CD8-positive, alpha-beta memory T cell (primary cell): ENCODE results near the gene AP2A2. TPM values are rescaled to one million over a fixed set of nuclear protein-coding genes. Genes with fewer than 3 reads are reported as not detected.

Experiments used
- CTCF ChIA-PET: fragments of 350-600 bp; sonication (Branson Sonifier 250); formaldehyde crosslinking; loops from one replicate; lab custom pipeline; 2021; ENCODE audit warnings: antibody characterized with exemption; lab: Charles Lee
- POLR2A ChIA-PET: fragments of 350-600 bp; sonication (Branson Sonifier 250); formaldehyde crosslinking; loops from one replicate; lab custom pipeline; 2021; ENCODE audit warnings: antibody characterized with exemption; lab: Charles Lee
- DNase-seq, 5 donors: peaks; one replicate each; pipeline versions ENCODE4 v3.0.0 to v3.0.0-alpha.2; 2020 to 2022; ENCODE audit warnings: mixed read lengths in 1 of 5
- H3K27ac ChIP-seq: one replicate; pipeline ENCODE4 v1.7.0; 2013; ENCODE audit warnings: low read depth, mild to moderate bottlenecking, low read length, moderate library complexity
- H3K27me3 ChIP-seq: 2 replicates; pipeline ENCODE4 v1.7.0; 2013; ENCODE audit warnings: low read length, mild to moderate bottlenecking; ENCODE audit not compliant: insufficient read depth, poor library complexity, severe bottlenecking
- H3K36me3 ChIP-seq: 2 replicates; pipeline ENCODE4 v1.7.0; 2013; ENCODE audit warnings: mild to moderate bottlenecking, low read length, moderate library complexity; ENCODE audit not compliant: insufficient read depth
- H3K4me1 ChIP-seq: 2 replicates; pipeline ENCODE4 v1.7.0; 2013; ENCODE audit warnings: mild to moderate bottlenecking, low read length, moderate library complexity; ENCODE audit not compliant: insufficient read depth
- H3K4me3 ChIP-seq: 2 replicates; pipeline ENCODE4 v1.7.0; 2013; ENCODE audit warnings: mild to moderate bottlenecking, low read length
- H3K9me3 ChIP-seq: 2 replicates; pipeline ENCODE4 v1.7.0; 2013; ENCODE audit warnings: mild to moderate bottlenecking, low read length
- H3K27ac Mint-ChIP-seq, 8 donors: one replicate each; pipeline ENCODE4 v1.8.0; 2020 to 2021; ENCODE audit warnings: mixed read lengths in 8 of 8, mild to moderate bottlenecking in 6 of 8, inconsistent platforms in 3 of 8, moderate library complexity in 3 of 8
- H3K27me3 Mint-ChIP-seq, 2 donors: one replicate each; pipeline ENCODE4 v1.8.0; 2020 to 2021; ENCODE audit warnings: mixed read lengths in 2 of 2, mild to moderate bottlenecking in 1 of 2, moderate library complexity in 1 of 2
- H3K36me3 Mint-ChIP-seq, 3 donors: one replicate each; pipeline ENCODE4 v1.8.0; 2020 to 2021; ENCODE audit warnings: mixed read lengths in 3 of 3, inconsistent platforms in 1 of 3, mild to moderate bottlenecking in 1 of 3
- H3K4me1 Mint-ChIP-seq, 3 donors: one replicate each; pipeline ENCODE4 v1.8.0; 2020 to 2021; ENCODE audit warnings: mixed read lengths in 3 of 3, inconsistent platforms in 1 of 3, mild to moderate bottlenecking in 1 of 3
- H3K4me3 Mint-ChIP-seq, 7 donors: one replicate each; pipeline ENCODE4 v1.8.0; 2020 to 2021; ENCODE audit warnings: mixed read lengths in 7 of 7, mild to moderate bottlenecking in 6 of 7, moderate library complexity in 4 of 7, inconsistent platforms in 2 of 7
- H3K9me3 Mint-ChIP-seq, 5 donors: one replicate each; pipeline ENCODE4 v1.8.0; 2020 to 2022; ENCODE audit warnings: mixed read lengths in 5 of 5, mild to moderate bottlenecking in 3 of 5, moderate library complexity in 2 of 5, inconsistent platforms in 1 of 5
- polyA plus RNA-seq: library from polyadenylated mRNA; unstranded; fragments of 300-500 nt; fragmentation: Illumina TruSeq; gene quantifications from one replicate; pipeline ENCODE4 v1.2.3, GENCODE V29; 2021
- total RNA-seq, 2 experiments: library from RNA; stranded (reverse); gene quantifications; one replicate each; pipeline ENCODE4 v1.2.3, GENCODE V29; 2021

Gene AP2A2
- total and polyA plus RNA-seq, 3 experiments from 2014 or later, result 13.9 to 42.8 (median 38.8) TPM

DNA sequence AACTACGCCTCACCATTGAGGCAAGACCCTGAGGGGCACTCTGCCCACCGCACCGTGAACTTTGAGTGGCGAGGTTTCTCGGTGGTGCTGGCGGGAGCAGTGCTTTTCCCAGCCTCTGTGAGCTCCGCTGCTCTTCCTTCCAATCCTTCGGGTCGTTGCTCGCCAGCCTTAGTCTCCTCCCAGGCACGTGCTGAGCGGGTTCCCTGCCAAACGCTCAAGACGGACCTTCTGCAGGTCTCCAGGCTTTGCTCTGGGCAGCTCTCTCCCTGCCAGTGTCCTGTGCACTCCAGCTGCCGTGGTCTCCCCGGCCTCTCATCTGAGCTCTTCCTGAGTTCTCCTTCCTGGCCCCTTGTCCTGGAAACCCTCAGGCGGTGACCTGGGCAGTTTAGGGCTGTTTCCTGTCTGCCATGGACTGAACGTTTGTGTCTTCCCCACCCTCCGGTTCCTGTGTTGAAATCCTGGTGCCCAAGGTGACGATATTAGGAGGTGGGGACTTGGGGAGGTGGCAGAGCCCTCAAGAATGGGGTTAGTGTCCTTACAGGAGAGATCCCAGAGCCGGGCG lies 122.0 kb downstream of the AP2A2 start:
- DNase-seq, result peak in 1 of 5 donors; percentile 17
- Mint-ChIP-seq H3K9me3 (peaks cover 0 to 2% (median 0%) of the 10 kb centered on the region in 5 donors), H3K4me1 (peaks cover 0 to 5% (median 4%) of the 10 kb centered on the region in 3 donors), H3K4me3 (no peak overlapping the region), H3K36me3 (no peaks in the 10 kb centered on the region), H3K27me3 (peaks cover 8 to 30% of the 10 kb centered on the region in 2 donors), H3K27ac (no peak overlapping the region)
- Histone ChIP-seq H3K4me3 (no peak overlapping the region), H3K27ac (no peak overlapping the region), H3K36me3 (no peaks in the 10 kb centered on the region), H3K27me3 (no peaks in the 10 kb centered on the region), H3K4me1 (peaks cover 7% of the 10 kb centered on the region), H3K9me3 (no peaks in the 10 kb centered on the region)
- ChIA-PET POLR2A (no interaction called here), CTCF (interaction anchor here (2.5 kb wide), 1 partner anchor 200 kb away, joined by 6 read pairs; no protein-coding TSS in a partner anchor)

DNA sequence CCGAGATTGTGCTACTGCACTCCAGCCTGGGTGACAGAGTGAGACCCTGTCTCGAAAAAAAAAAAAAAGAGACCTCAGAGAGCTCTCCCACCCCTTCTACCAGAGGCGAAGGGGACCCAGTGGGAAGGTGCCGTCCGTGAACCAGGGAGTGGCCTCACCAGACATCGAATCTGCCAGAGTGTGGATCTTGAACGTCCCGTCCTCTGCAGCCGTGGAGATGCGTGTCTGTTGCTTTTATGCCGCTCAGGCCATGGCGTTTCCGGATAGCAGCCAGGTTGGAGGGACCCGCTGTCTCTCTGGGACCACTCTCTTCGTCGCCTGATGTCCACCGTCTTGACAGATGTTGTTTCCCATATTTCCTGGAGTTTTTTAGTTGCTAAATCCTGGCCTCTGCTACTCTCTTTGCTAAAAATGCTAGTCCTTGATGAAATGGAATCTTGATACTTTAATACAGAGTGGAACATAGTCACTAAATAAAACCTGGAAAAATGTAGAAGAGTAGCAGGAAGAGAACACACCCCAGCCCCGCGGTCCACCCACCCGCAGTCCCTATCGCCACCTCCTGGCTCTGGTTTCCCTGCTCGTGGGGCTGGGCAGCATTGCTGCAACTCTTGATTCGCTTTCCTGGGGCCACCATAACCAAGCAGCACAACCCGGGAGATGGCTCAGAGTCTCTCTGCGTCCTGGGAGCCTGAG lies 122.9 kb downstream of the AP2A2 start:
- Mint-ChIP-seq H3K4me3 (no peak overlapping the region), H3K27me3 (peaks cover 8 to 30% of the 10 kb centered on the region in 2 donors), H3K36me3 (no peaks in the 10 kb centered on the region), H3K4me1 (peaks cover 0 to 5% (median 4%) of the 10 kb centered on the region in 3 donors), H3K27ac (no peak overlapping the region), H3K9me3 (peaks cover 0 to 2% (median 0%) of the 10 kb centered on the region in 5 donors)
- peaks cover 7% of the 10 kb centered on the region for H3K4me1 ChIP-seq
- H3K27ac ChIP-seq, result no peak overlapping the region
- H3K9me3 ChIP-seq, result no peaks in the 10 kb centered on the region
- POLR2A ChIA-PET, result no interaction called here
- DNase-seq, result peak in 1 of 5 donors; percentile 36
- no peak overlapping the region for H3K4me3 ChIP-seq
- H3K36me3 ChIP-seq, result no peaks in the 10 kb centered on the region
- CTCF ChIA-PET, result interaction anchor here (2.5 kb wide), 1 partner anchor 201 kb away, joined by 6 read pairs; no protein-coding TSS in a partner anchor
- H3K27me3 ChIP-seq, result no peaks in the 10 kb centered on the region

DNA sequence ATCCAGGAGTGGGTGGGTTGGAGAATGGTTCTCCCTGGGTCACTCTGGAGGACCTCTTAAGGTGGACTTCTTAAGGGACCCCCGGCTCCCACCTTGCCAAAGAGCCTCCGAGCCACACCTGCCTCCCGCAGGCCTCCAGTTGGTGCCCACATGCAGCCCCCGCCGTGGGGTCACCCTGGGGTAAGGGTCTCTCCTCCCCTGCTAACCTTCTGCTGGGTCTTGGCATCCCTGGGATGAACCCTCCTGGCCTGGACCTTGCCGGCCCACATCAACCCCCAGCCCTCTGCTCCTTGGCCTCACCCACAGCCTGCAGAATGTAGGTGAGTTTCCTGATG lies 123.4 kb downstream of the AP2A2 start:
- Histone ChIP-seq H3K27me3 (no peaks in the 10 kb centered on the region), H3K36me3 (no peaks in the 10 kb centered on the region), H3K4me3 (no peak overlapping the region), H3K27ac (no peak overlapping the region), H3K4me1 (peaks cover 7% of the 10 kb centered on the region), H3K9me3 (no peaks in the 10 kb centered on the region)
- ChIA-PET CTCF (interaction anchor here (0.6 kb wide), 1 partner anchor 224 kb away, joined by 3 read pairs; no protein-coding TSS in a partner anchor), POLR2A (no interaction called here)
- H3K36me3 Mint-ChIP-seq, result no peaks in the 10 kb centered on the region
- peaks cover 0 to 2% (median 0%) of the 10 kb centered on the region in 5 donors for H3K9me3 Mint-ChIP-seq
- no peak overlapping the region for H3K27ac Mint-ChIP-seq
- H3K4me1 Mint-ChIP-seq, result peaks cover 0 to 5% (median 4%) of the 10 kb centered on the region in 3 donors
- peak in 1 of 5 donors; percentile 28 for DNase-seq
- peaks cover 8 to 27% of the 10 kb centered on the region in 2 donors for H3K27me3 Mint-ChIP-seq
- H3K4me3 Mint-ChIP-seq, result no peak overlapping the region

DNA sequence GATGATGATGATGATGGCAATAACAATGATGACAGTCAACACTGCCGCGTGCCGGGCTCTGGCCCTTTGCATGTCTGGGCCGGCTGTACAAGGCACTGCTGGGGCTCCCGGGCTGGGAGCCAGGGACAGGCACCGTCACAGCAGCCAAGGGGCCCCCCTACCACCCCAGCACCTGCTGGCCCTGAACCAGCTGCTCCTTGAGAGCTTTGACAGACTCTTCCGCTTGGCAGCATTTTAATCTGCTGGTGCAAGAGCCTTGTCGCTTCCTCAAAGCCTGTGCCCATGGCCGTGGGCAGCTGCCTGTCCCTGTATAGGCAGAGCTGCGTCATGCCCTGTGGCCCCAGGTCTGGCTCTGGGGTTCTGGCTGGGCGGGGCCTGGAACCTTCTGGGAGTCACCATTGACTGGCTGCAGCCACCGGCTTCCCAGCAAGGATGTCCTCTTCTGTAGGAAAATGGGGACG lies 123.8 kb downstream of the AP2A2 start:
- Histone ChIP-seq H3K27me3 (no peaks in the 10 kb centered on the region), H3K27ac (no peak overlapping the region), H3K4me3 (no peak overlapping the region), H3K36me3 (no peaks in the 10 kb centered on the region), H3K4me1 (peaks cover 7% of the 10 kb centered on the region), H3K9me3 (no peaks in the 10 kb centered on the region)
- POLR2A ChIA-PET, result no interaction called here
- no peaks in the 10 kb centered on the region for H3K36me3 Mint-ChIP-seq
- CTCF ChIA-PET, result interaction anchor here (0.6 to 1.3 kb wide), 2 partner anchors 11 to 224 kb away, joined by 3 read pairs; no protein-coding TSS in a partner anchor
- peaks cover 8 to 25% of the 10 kb centered on the region in 2 donors for H3K27me3 Mint-ChIP-seq
- H3K4me1 Mint-ChIP-seq, result peaks cover 0 to 5% (median 4%) of the 10 kb centered on the region in 3 donors
- H3K9me3 Mint-ChIP-seq, result peaks cover 0 to 2% (median 0%) of the 10 kb centered on the region in 5 donors
- H3K4me3 Mint-ChIP-seq, result no peak overlapping the region
- no peak for DNase-seq
- H3K27ac Mint-ChIP-seq, result no peak overlapping the region

DNA sequence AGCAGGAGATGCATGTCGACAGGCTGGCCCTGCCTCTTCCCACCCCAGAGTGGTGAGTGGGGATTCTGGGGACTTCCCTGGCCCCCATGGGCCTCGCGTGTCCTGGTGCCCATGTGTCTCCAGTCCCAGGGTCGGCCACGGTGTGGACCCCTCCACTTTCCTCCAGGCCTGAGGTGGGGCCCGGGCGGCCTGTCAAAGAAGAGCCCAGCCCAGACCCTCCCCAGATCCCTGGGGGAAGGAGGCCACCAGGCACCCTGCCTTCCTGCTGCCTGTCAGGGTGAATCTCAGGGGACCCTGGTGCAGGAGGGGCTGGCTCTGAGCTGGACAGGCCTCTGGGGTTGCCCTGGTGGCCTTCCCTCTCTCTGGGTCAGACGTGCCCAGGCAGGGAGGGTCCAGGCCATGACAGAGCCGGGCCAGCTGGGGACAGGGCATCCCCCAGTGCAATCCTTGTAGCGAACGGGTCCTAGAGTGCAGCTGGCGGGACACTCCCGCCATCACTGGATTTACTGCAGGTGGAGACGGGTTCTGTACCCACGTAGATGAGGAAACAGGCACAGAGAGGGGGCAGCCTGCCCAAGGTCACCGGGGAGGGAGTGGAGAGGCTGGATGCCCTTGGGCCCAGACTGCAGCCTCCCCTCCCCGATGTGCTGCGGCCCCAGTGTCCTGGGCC lies 124.4 kb downstream of the AP2A2 start:
- H3K9me3 Mint-ChIP-seq, result peaks cover 0 to 2% (median 0%) of the 10 kb centered on the region in 5 donors
- no peak overlapping the region for H3K27ac Mint-ChIP-seq
- no peaks in the 10 kb centered on the region for H3K36me3 Mint-ChIP-seq
- POLR2A ChIA-PET, result no interaction called here
- no peaks in the 10 kb centered on the region for H3K9me3 ChIP-seq
- H3K27me3 Mint-ChIP-seq, result peaks cover 8 to 21% of the 10 kb centered on the region in 2 donors
- H3K4me3 ChIP-seq, result no peak overlapping the region
- no peaks in the 10 kb centered on the region for H3K27me3 ChIP-seq
- H3K27ac ChIP-seq, result no peak overlapping the region
- CTCF ChIA-PET, result interaction anchor here (0.7 to 5.0 kb wide), 5 partner anchors 7 to 207 kb away, joined by 3 to 48 read pairs (median 3); partner anchors contain the start of gene TSPAN4
- H3K36me3 ChIP-seq, result no peaks in the 10 kb centered on the region
- H3K4me3 Mint-ChIP-seq, result no peak overlapping the region
- peaks cover 0 to 5% (median 4%) of the 10 kb centered on the region in 3 donors for H3K4me1 Mint-ChIP-seq
- H3K4me1 ChIP-seq, result peaks cover 7% of the 10 kb centered on the region
- DNase-seq, result peak in 1 of 5 donors; percentile 48

DNA sequence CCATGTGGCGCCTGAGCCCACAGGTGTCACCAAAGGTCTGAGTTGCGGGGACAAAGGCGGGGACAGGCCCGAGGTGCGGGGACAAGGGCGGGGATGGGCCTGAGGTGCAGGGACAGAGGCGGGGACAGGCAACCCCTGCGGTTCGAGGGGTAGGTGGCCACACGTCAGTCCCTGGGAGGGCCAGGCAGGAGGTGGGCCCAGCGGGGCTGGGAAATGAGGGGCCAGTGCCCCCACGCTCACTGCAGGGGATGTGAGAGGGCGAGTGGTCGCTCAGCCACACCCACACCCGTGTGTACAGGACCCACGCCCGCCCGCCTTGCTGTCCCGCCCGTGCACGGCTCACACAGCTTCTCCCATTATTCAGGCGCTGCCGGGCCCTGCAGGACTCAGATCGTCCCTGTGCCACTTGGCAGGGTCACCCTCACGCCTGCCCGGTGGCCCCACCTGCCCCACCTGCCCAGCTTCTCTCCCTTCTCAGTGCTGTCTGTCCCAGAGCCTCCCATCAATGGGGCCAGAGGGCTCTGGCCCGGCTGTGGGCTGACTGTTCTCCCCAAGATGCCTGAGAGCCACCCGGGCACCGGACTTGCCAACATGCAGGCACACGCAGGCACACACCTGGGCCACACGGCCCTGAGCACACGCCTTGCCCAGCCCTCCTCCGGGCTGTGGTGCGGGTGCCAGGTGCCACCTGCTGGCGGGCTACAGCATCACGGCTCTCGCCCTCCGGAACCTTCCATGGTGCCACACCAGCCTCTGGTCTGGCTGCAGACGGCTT lies 125.1 kb downstream of the AP2A2 start:
- no peak overlapping the region for H3K4me3 Mint-ChIP-seq
- H3K27me3 ChIP-seq, result no peaks in the 10 kb centered on the region
- H3K4me3 ChIP-seq, result no peak overlapping the region
- POLR2A ChIA-PET, result no interaction called here
- peaks cover 0 to 2% (median 0%) of the 10 kb centered on the region in 5 donors for H3K9me3 Mint-ChIP-seq
- no peak overlapping the region for H3K27ac Mint-ChIP-seq
- peaks cover 10 to 25% of the 10 kb centered on the region in 2 donors for H3K27me3 Mint-ChIP-seq
- CTCF ChIA-PET, result interaction anchor here (0.7 to 5.0 kb wide), 7 partner anchors 8 to 208 kb away, joined by 3 to 48 read pairs (median 3); partner anchors contain the start of genes AP2A2 and TSPAN4
- no peaks in the 10 kb centered on the region for H3K36me3 ChIP-seq
- no peak overlapping the region for H3K27ac ChIP-seq
- DNase-seq, result peak; percentile 53 to 77 (median 63)
- peaks cover 0 to 5% (median 4%) of the 10 kb centered on the region in 3 donors for H3K4me1 Mint-ChIP-seq
- no peaks in the 10 kb centered on the region for H3K9me3 ChIP-seq
- peaks cover 7% of the 10 kb centered on the region for H3K4me1 ChIP-seq
- H3K36me3 Mint-ChIP-seq, result no peaks in the 10 kb centered on the region

DNA sequence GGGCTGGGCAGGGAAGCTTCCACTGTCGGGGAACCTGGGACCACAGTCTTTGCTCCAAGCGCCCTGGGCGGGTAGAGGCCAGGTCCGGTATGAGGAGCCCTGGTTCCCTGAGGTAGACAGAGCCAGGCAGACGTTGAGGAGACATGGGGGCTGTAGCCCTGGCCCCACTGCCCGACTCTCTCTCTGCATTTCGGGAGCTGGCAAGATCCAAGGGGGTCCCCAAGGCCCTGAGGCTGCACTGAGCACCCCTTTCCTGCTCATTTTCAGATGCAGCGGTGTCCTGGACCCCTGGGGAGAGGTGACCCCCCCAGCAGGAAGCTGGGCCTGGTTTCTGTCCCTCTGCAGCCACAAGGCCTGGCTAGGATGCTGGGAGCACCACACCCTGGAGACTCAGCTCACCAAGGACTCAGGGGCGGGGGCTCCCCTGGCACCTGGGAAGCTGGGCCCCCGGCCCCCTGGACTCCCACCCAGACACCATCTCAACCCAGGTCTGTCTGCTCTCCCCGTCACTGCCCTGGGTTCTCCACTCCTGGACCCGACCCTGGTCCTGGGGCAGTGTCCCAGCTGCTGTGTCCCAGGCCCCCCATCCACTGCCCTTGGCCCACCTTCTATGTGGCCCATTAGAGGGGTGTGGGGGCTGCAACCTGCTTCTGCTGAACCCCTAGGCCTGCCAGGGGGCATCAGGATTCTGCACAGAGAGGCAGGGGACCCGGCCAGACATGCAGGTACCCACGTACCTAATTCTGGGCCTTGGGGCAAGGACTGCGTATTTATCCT lies 125.9 kb downstream of the AP2A2 start:
- Mint-ChIP-seq H3K27ac (no peak overlapping the region), H3K36me3 (no peaks in the 10 kb centered on the region), H3K4me3 (no peak overlapping the region), H3K27me3 (peaks cover 7 to 22% of the 10 kb centered on the region in 2 donors), H3K9me3 (peaks cover 0 to 2% (median 0%) of the 10 kb centered on the region in 5 donors), H3K4me1 (peaks cover 0 to 4% (median 1%) of the 10 kb centered on the region in 3 donors)
- DNase-seq, result peak in 1 of 5 donors; percentile 37
- Histone ChIP-seq H3K27me3 (no peaks in the 10 kb centered on the region), H3K4me1 (peaks cover 7% of the 10 kb centered on the region), H3K27ac (no peak overlapping the region), H3K36me3 (no peaks in the 10 kb centered on the region), H3K9me3 (no peaks in the 10 kb centered on the region), H3K4me3 (no peak overlapping the region)
- ChIA-PET CTCF (interaction anchor here (0.8 to 5.0 kb wide), 4 partner anchors 9 to 208 kb away, joined by 3 to 48 read pairs (median 6); partner anchors contain the start of genes AP2A2 and TSPAN4), POLR2A (interaction anchor here (0.5 kb wide), 1 partner anchor 208 kb away, joined by 3 read pairs; no protein-coding TSS in a partner anchor)
